BLaER1 treated with 17β-estradiol and CSF1 and Interleukin-3, amounts not matched to agents 10 nM and 100 nM (cell line): ENCODE measurements around the gene ADD3.
A peak's percentile ranks its signal among the peaks of the same experiment; 100 is the strongest.

Experiments
- H3K27ac ChIP-seq, 11 experiments: shearing (Covaris generic); formaldehyde crosslinking; 2 replicates each; pipeline ENCODE4 v1.8.1; 2022
- H3K27me3 ChIP-seq, 11 experiments: shearing (Covaris generic); formaldehyde crosslinking; 2 replicates each; pipeline ENCODE4 v1.8.1; 2022
- H3K36me3 ChIP-seq, 11 experiments: shearing (Covaris generic); formaldehyde crosslinking; 2 replicates each; pipeline ENCODE4 v1.8.1; 2022
- H3K4me1 ChIP-seq, 10 experiments: shearing (Covaris generic); formaldehyde crosslinking; 2 replicates each; pipeline ENCODE4 v1.8.1; 2022
- H3K4me2 ChIP-seq, 11 experiments: shearing (Covaris generic); formaldehyde crosslinking; 2 replicates each; pipeline ENCODE4 v1.8.1; 2022
- H3K4me3 ChIP-seq, 10 experiments: shearing (Covaris generic); formaldehyde crosslinking; 2 replicates each; pipeline ENCODE4 v1.8.1; 2022
- H3K9ac ChIP-seq, 11 experiments: shearing (Covaris generic); formaldehyde crosslinking; 2 replicates each; pipeline ENCODE4 v1.8.1; 2022
- H3K9me3 ChIP-seq, 11 experiments: shearing (Covaris generic); formaldehyde crosslinking; replicated peaks in 1 of 11; 2 replicates each; pipeline ENCODE4 v1.8.1; 2022
- H4K20me1 ChIP-seq, 11 experiments: shearing (Covaris generic); formaldehyde crosslinking; 2 replicates each; pipeline ENCODE4 v1.8.1; 2022
- Cebpa-rat ChIP-seq, 11 experiments: shearing (Covaris generic); IDR thresholded peaks; 2 replicates each; pipeline ENCODE4 v1.8.1; 2022

ADD3 gene

DNA sequence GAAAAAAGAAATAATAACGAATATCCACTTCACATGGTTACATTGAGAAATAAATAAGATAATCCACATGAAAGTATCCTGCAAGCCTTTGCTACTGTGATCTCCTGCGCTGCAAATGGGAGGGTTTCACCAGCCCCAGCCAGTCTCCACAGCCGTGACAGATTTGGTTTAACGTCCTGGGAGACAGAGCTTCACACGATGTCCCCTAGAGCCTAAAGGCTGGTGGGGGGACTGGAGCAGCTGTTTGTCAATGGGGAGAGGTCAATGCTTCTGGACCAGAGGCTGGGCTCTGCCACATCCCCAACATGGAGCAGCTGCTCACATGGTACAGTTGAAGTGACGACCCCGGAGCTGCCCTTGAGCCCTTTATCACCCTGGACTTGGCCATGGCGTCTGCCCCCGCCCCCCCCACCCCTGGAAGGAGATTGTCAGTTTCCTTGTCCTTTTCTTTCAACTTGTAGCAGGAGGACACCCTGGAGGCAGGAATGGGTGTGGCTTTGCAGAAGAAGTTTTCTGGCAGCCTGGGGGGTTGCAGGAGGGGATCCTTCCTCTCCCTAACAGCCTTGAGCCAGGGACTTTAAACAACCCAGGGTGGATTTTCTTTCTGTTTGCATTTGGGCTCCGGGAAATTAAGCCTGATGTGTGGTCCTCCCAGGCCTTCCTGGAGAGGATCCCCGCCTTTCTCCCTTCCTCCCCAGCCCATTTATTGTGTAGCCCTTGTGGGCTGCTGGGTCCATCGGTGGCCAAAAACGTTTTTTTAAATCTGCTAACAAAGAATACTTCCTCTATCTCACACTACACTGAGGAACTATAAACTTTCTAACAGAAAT is 162.6 kb downstream of the ADD3 start:
- H3K4me1 ChIP-seq = peaks cover 14 to 29% (median 16%) of the 10 kb centered on the region in 10 experiments
- H3K36me3 ChIP-seq = no peaks in the 10 kb centered on the region
- no peak overlapping the region; a peak in 1 of 22 replicates for H3K9ac ChIP-seq
- H3K4me2 ChIP-seq = peak overlapping the region in 3 of 11 experiments; percentile 49 to 89 (median 75); a peak in 6 of 22 replicates
- TF ChIP-seq Cebpa-rat (IDR thresholded peaks at IDR 0.05) = no peak
- no peaks in the 10 kb centered on the region for H3K9me3 ChIP-seq
- H3K27ac ChIP-seq = no peak overlapping the region
- H3K4me3 ChIP-seq = no peak overlapping the region; a peak in 1 of 20 replicates
- peaks cover 0 to 5% (median 0%) of the 10 kb centered on the region in 11 experiments; a peak in 5 of 22 replicates for H4K20me1 ChIP-seq
- H3K27me3 ChIP-seq = peaks cover 40 to 66% (median 55%) of the 10 kb centered on the region in 11 experiments

- TF ChIP-seq Cebpa-rat (IDR thresholded peaks at IDR 0.05) = no peak
- Histone ChIP-seq H3K27me3 (peaks cover 35 to 59% (median 54%) of the 10 kb centered on the region in 11 experiments), H3K4me2 (peak overlapping the region in 3 of 11 experiments; percentile 49 to 89 (median 75); a peak in 6 of 22 replicates), H3K4me1 (peaks cover 17 to 33% (median 20%) of the 10 kb centered on the region in 10 experiments), H3K27ac (no peak overlapping the region), H3K9ac (peak overlapping the region in 1 of 11 experiments; percentile 33; a peak in 1 of 22 replicates), H4K20me1 (peaks cover 0 to 5% (median 0%) of the 10 kb centered on the region in 11 experiments; a peak in 5 of 22 replicates), H3K36me3 (no peaks in the 10 kb centered on the region), H3K9me3 (no peaks in the 10 kb centered on the region), H3K4me3 (no peak overlapping the region)
Observed at GRCh38 chr10:110171032-110171431, 163.2 kb downstream of the ADD3 start.

DNA sequence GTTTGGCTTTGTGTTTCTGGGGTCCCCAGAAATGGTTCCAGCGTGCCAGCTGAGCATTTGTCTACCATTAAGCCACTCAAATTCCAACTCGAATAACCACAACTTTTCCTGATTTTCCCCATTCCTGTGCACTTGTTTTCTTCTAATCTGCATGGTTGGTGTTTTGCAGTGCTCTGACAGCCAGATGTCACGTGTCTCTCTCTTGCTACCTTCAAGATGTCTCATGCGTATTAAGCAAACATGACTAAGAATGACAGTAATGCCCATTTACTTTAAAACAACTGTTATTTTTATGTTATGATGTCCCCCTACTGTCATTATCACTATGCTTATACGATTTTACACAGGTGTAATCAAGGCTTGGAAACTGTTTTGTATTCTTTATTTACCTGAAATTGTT is 164.4 kb downstream of the ADD3 start:
- Histone ChIP-seq H3K36me3 (no peaks in the 10 kb centered on the region), H3K27me3 (peaks cover 34 to 55% (median 49%) of the 10 kb centered on the region in 11 experiments), H3K27ac (no peak overlapping the region), H3K4me3 (no peak overlapping the region), H3K4me2 (no peak overlapping the region), H3K9ac (no peak overlapping the region), H4K20me1 (peaks cover 0 to 5% (median 0%) of the 10 kb centered on the region in 11 experiments; a peak in 4 of 22 replicates), H3K9me3 (no peaks in the 10 kb centered on the region), H3K4me1 (peaks cover 25 to 41% (median 28%) of the 10 kb centered on the region in 10 experiments)
- TF ChIP-seq Cebpa-rat (IDR thresholded peaks at IDR 0.05) = no peak

GRCh38 chr10:110174201-110174600 is 166.4 kb downstream of the ADD3 start:
- Histone ChIP-seq H3K36me3 (no peaks in the 10 kb centered on the region), H3K4me1 (peaks cover 10 to 31% (median 13%) of the 10 kb centered on the region in 10 experiments), H4K20me1 (no peaks in the 10 kb centered on the region; a peak in 2 of 22 replicates), H3K9ac (no peak overlapping the region), H3K27me3 (peaks cover 14 to 35% (median 29%) of the 10 kb centered on the region in 11 experiments), H3K4me2 (no peak overlapping the region), H3K4me3 (no peak overlapping the region), H3K9me3 (no peaks in the 10 kb centered on the region), H3K27ac (no peak overlapping the region)
- TF ChIP-seq Cebpa-rat (IDR thresholded peaks at IDR 0.05) = peak in 1 of 11 experiments; percentile 28; a peak in 1 of 22 replicates

GRCh38 chr10:110174816-110175215 is 167.0 kb downstream of the ADD3 start:
- H3K27ac ChIP-seq = no peak overlapping the region
- peaks cover 10 to 25% (median 13%) of the 10 kb centered on the region in 10 experiments for H3K4me1 ChIP-seq
- no peak overlapping the region for H3K4me3 ChIP-seq
- H3K9me3 ChIP-seq = no peaks in the 10 kb centered on the region
- no peaks in the 10 kb centered on the region for H3K36me3 ChIP-seq
- H3K4me2 ChIP-seq = no peak overlapping the region
- peaks cover 8 to 28% (median 23%) of the 10 kb centered on the region in 11 experiments for H3K27me3 ChIP-seq
- no peak for TF ChIP-seq Cebpa-rat (IDR thresholded peaks at IDR 0.05)
- no peaks in the 10 kb centered on the region; a peak in 1 of 22 replicates for H4K20me1 ChIP-seq
- H3K9ac ChIP-seq = no peak overlapping the region

DNA sequence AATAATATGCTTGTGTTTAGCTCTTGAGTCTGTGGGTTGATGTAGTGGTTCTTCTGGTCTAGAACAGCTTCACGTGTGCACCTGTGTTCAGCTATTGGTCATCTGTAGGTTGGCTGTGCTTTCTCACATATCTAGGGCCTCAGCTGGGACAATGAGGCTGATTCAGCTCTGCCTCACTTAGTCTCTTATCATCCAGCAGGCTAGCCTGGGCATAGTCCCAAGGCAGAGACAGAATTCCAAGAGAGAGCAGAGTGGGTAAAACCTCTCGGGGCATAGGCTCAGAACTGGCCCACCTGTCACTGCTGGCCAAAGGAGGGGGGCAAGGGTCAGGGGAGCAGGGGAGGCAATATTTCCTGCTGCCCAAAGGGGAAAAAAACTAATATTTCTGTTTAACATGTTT is 167.6 kb downstream of the ADD3 start:
- peaks cover 3 to 23% (median 17%) of the 10 kb centered on the region in 11 experiments; a peak in 19 of 22 replicates for H3K27me3 ChIP-seq
- TF ChIP-seq Cebpa-rat (IDR thresholded peaks at IDR 0.05) = no peak
- peak overlapping the region in 4 of 11 experiments; percentile 35 to 82 (median 76); a peak in 5 of 22 replicates for H3K4me2 ChIP-seq
- H4K20me1 ChIP-seq = no peaks in the 10 kb centered on the region; a peak in 1 of 22 replicates
- no peak overlapping the region for H3K4me3 ChIP-seq
- no peak overlapping the region for H3K9ac ChIP-seq
- no peak overlapping the region for H3K27ac ChIP-seq
- no peaks in the 10 kb centered on the region for H3K36me3 ChIP-seq
- no peaks in the 10 kb centered on the region for H3K9me3 ChIP-seq
- H3K4me1 ChIP-seq = peaks cover 10 to 20% (median 13%) of the 10 kb centered on the region in 10 experiments

DNA sequence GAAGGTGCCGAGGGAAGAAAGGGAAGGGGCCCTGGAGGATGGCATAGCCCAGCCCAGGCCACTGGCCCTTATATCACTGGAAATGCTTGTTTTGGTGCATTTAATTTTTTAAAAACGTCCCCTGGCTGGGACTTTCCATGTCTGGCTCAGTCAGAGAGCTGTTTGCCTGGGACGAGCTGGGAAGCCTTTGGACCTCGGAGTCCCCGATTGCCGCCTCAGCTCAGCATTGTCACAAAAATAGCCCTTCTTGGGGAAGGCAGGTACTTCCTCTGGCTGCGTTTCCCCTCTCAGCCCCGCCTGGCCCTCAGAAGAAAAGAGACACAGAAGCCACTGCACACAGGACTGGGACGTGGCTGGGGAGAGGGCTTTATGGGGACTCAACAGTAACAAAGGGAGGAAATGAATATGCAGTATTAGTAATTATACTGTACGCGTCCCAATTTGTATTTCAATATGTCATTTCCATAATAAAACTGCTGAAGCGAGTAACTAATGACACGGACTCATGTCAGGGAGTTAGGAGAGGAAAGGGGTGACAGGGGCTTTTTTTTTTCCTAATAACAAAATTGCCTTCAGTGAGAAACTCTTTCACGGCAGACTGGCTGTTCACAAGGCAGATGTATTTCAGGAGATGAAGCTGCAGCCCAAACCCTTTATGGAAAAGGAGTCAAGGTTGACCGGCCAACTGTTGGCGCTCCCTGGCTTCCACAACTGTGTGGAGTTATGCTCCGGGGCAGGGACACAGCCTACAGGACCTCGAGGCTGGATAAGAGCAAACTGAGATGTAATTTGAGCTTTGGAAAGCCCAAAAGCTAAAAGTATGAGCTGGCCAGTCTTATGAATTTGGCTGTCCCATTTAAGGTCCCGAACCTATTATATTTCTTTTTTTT is 168.6 kb downstream of the ADD3 start:
- H4K20me1 ChIP-seq = no peaks in the 10 kb centered on the region; a peak in 1 of 22 replicates
- no peaks in the 10 kb centered on the region for H3K36me3 ChIP-seq
- H3K4me3 ChIP-seq = no peak overlapping the region
- peaks cover 10 to 14% (median 11%) of the 10 kb centered on the region in 10 experiments for H3K4me1 ChIP-seq
- H3K9me3 ChIP-seq = no peaks in the 10 kb centered on the region
- peak overlapping the region; percentile 35 to 82 (median 76) for H3K4me2 ChIP-seq
- no peak for TF ChIP-seq Cebpa-rat (IDR thresholded peaks at IDR 0.05)
- peak overlapping the region in 4 of 11 experiments; percentile 17 to 27 (median 20); a peak in 4 of 22 replicates for H3K9ac ChIP-seq
- H3K27me3 ChIP-seq = peaks cover 1 to 17% (median 7%) of the 10 kb centered on the region in 11 experiments; a peak in 11 of 22 replicates
- H3K27ac ChIP-seq = no peak overlapping the region

GRCh38 chr10:110179220-110179619 is 171.4 kb downstream of the ADD3 start:
- Histone ChIP-seq H3K36me3 (no peaks in the 10 kb centered on the region), H3K27me3 (peaks cover 0 to 9% (median 0%) of the 10 kb centered on the region in 11 experiments; a peak in 1 of 22 replicates), H3K9ac (no peak overlapping the region), H3K9me3 (no peaks in the 10 kb centered on the region), H3K4me2 (no peak overlapping the region), H4K20me1 (no peaks in the 10 kb centered on the region), H3K4me3 (no peak overlapping the region), H3K27ac (no peak overlapping the region), H3K4me1 (peaks cover 10 to 15% (median 11%) of the 10 kb centered on the region in 10 experiments)
- TF ChIP-seq Cebpa-rat (IDR thresholded peaks at IDR 0.05) = no peak
